PFSK-1 (cell line): ENCODE data around the gene PGD.

ENCODE experiments used
- FOXP2 ChIP-seq: optimal IDR thresholded peaks from 2 replicates; pipeline ENCODE3; 2011; ENCODE audit warnings: borderline replicate concordance, control low read depth, inconsistent platforms; ENCODE audit not compliant: insufficient read depth; ENCODE audit errors: extremely low read length, extremely low read depth
- POLR2AphosphoS5 ChIP-seq: IDR thresholded peaks from 2 replicates; pipeline ENCODE4 v1.6.1; 2012; ENCODE audit warnings: low read depth, mild to moderate bottlenecking, control low read depth, low read length, moderate library complexity
- TAF1 ChIP-seq: IDR thresholded peaks from 2 replicates; pipeline ENCODE4 v1.6.1; 2012; ENCODE audit warnings: low read length, control low read depth, borderline replicate concordance; ENCODE audit not compliant: insufficient read depth

DNA sequence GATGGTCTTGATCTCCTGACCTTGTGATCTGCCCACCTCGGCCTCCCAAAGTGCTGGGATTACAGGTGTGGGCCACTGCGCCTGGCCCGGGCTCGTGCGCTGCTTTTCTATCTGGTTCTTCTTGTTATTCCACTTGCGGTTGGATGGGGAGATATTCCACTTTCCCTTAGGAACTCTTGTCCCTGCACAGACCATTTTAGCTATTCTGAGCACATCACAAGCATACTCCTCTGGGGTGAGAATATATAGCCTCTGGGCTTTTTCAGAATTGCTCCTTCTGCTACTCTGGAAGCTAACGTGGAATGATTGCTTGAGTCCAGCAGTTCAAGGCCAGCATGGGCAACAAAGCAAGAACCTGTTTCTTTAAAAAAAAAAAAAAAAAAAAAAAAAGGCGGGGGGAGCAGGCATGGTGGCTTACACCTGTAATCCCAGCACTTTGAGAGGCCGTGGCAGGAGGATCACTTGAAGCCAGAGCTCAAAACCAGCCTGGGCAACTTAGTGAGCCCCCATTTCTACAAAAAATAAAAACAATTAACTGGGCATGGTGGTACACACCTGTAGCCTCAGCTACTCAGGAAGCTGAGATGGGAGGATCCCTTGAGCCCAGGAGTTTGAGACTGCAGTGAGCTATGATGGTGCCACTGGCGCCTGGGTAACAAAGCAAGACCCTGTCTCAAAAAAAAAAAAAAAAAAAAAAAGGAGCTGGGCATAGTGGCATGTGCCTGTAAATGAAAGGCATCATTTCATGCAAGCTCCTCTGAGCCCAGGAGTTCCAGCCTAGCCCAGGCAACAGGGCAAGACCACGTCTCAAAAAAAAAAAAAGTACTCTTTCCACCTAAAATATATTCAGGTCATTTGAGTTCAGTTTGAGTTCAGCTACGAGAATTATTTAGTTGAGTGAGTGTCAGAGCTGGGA is 11.8 kb upstream of the PGD start:
- TF ChIP-seq TAF1 (no peak), POLR2AphosphoS5 (no peak), FOXP2 (no peak)
